ENCODE data around the gene NT5M. TPM values are rescaled to one million over a fixed set of nuclear protein-coding genes. Genes with fewer than 3 reads are reported as not detected.
A peak's percentile ranks its signal among the peaks of the same experiment; 100 is the strongest.

The NT5M gene
- polyA plus RNA-seq, 2 of the 4 experiments (the other 2 are of a cell fraction) = 5.3 to 5.9 TPM

DNA sequence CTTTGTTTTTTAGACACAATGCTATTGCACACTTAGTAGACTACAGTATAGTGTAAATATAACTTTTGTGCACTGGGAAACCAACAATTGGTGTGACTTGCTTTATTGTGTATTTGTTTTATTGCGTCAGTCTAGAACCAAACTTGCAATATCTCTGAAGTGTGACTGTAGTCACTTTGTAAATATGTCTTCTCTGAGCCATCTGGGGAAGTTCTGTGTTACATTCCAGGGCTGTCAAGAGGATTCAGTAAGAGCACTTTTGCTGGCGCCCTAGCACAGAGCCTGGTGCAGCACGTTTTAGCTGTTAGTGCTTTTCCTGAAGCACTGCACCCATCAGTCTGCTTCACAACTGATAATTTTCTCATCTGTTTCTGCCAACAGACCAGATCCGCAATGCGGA, 73.2 kb downstream of the NT5M start:
- no peak for FAIRE-seq
- H3K9me3 ChIP-seq = no peaks in the 10 kb centered on the region
- H3K27ac ChIP-seq = no peak overlapping the region
- ChIA-PET CTCF (interaction anchor here (0.8 to 14.5 kb wide), 3 partner anchors 11 to 121 kb away, joined by 3 to 149 read pairs (median 11); no protein-coding TSS in a partner anchor), POLR2A (no interaction called here)
- H3K4me1 ChIP-seq = peaks cover 9% of the 10 kb centered on the region; the same call in 2 of the 3 replicates
- TF ChIP-seq, protein P1, sequence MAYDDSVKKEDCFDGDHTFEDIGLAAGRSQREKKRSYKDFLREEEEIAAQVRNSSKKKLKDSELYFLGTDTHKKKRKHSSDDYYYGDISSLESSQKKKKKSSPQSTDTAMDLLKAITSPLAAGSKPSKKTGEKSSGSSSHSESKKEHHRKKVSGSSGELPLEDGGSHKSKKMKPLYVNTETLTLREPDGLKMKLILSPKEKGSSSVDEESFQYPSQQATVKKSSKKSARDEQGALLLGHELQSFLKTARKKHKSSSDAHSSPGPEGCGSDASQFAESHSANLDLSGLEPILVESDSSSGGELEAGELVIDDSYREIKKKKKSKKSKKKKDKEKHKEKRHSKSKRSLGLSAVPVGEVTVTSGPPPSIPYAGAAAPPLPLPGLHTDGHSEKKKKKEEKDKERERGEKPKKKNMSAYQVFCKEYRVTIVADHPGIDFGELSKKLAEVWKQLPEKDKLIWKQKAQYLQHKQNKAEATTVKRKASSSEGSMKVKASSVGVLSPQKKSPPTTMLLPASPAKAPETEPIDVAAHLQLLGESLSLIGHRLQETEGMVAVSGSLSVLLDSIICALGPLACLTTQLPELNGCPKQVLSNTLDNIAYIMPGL (CRISPR knock-in tag; IDR thresholded peaks at IDR 0.05; ENCODE audit: borderline replicate concordance) = no peak
- TF ChIP-seq, protein P2, sequence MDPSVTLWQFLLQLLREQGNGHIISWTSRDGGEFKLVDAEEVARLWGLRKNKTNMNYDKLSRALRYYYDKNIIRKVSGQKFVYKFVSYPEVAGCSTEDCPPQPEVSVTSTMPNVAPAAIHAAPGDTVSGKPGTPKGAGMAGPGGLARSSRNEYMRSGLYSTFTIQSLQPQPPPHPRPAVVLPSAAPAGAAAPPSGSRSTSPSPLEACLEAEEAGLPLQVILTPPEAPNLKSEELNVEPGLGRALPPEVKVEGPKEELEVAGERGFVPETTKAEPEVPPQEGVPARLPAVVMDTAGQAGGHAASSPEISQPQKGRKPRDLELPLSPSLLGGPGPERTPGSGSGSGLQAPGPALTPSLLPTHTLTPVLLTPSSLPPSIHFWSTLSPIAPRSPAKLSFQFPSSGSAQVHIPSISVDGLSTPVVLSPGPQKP (IDR thresholded peaks at IDR 0.05; ENCODE audit: low read depth, low read length) = no peak
- TF ChIP-seq RNF2 (IDR thresholded peaks at IDR 0.05; ENCODE audit: borderline replicate concordance, low read depth) = no peak
- TF ChIP-seq NR3C1 (IDR thresholded peaks at IDR 0.05) = no peak
- TF ChIP-seq HDAC2 (IDR thresholded peaks at IDR 0.05) = no peak
- TF ChIP-seq, protein P3, sequence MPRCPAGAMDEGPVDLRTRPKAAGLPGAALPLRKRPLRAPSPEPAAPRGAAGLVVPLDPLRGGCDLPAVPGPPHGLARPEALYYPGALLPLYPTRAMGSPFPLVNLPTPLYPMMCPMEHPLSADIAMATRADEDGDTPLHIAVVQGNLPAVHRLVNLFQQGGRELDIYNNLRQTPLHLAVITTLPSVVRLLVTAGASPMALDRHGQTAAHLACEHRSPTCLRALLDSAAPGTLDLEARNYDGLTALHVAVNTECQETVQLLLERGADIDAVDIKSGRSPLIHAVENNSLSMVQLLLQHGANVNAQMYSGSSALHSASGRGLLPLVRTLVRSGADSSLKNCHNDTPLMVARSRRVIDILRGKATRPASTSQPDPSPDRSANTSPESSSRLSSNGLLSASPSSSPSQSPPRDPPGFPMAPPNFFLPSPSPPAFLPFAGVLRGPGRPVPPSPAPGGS (IDR thresholded peaks at IDR 0.05) = no peak
- TF ChIP-seq CHD4 (IDR thresholded peaks at IDR 0.05; ENCODE audit: borderline replicate concordance) = no peak
- no peak for TF ChIP-seq FOSL2 (IDR thresholded peaks at IDR 0.05)
- no peak for TF ChIP-seq FOSL2 (CRISPR knock-in tag; IDR thresholded peaks at IDR 0.05)
- no peak for TF ChIP-seq EHF (CRISPR knock-in tag; IDR thresholded peaks at IDR 0.05)
- no peak for TF ChIP-seq MAZ (IDR thresholded peaks at IDR 0.05; ENCODE audit: borderline replicate concordance, low read depth, low read length)
- no peak for TF ChIP-seq POLR2AphosphoS2 (conservative IDR thresholded peaks at IDR 0.05; ENCODE audit: low read length)
- TF ChIP-seq, protein P4, sequence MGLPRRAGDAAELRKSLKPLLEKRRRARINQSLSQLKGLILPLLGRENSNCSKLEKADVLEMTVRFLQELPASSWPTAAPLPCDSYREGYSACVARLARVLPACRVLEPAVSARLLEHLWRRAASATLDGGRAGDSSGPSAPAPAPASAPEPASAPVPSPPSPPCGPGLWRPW (IDR thresholded peaks at IDR 0.05) = no peak
- TF ChIP-seq, protein P5, sequence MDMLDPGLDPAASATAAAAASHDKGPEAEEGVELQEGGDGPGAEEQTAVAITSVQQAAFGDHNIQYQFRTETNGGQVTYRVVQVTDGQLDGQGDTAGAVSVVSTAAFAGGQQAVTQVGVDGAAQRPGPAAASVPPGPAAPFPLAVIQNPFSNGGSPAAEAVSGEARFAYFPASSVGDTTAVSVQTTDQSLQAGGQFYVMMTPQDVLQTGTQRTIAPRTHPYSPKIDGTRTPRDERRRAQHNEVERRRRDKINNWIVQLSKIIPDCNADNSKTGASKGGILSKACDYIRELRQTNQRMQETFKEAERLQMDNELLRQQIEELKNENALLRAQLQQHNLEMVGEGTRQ (IDR thresholded peaks at IDR 0.05) = no peak
- no peak for TF ChIP-seq JUNB (IDR thresholded peaks at IDR 0.05)
- WGBS (ENCODE audit: missing lambda C conversion rate) = 61% methylated on average over 5 of the region's 5 CpGs
- no peak for DNase-seq (ENCODE audit: low read depth in 1 of 2, low spot score in 1 of 2)
- no peak overlapping the region for H3K4me3 ChIP-seq
- peak overlapping the region; percentile 29; the same call in 1 of the 3 replicates for H3K4me2 ChIP-seq
- ATAC-seq = peak in 1 of 2 experiments; percentile 24; a peak in 1 of 6 replicates

DNA sequence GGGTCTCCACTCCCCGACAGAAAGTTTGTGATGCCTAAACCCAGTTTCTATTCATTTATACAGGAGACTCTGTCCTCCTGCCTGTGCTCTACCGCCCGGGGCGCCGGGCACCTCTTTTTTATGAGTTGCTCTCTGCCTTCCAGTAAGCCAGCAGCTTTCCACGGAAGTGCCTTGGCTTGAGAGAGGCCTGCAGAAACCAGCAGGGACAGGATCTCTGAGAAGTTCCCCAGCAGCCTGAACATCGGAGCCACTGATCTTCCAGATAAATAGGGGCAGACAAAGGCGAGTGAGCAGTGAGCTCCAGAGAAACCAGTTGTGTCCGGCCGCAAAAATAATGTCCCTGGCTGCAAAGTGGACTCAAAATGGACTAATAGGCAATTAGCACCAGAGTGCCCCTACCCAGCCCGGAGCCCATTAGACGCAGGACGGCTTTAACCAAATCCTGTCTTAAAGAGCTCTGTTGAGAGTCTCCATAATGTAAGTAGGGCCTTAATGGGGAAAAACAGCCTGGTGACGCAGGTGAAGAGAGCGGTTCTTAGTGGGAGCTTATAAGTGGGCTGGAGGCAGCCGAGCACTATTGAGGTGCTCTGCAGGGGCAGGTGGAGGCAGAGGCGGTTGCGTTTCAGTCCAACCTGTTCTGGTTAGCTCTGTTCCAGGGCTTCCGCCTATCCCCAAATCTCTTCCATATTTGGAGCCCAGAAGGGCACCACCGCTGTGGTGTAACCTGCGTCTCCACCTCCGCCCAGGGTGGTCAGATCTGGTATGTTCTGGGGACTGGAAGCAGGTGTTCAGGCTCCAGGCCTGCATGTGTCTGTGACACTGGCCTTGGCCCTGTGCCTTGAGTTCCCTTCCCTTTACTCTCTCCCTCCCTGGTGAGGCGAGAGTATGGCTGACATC, 74.1 kb downstream of the NT5M start:
- DNase-seq (ENCODE audit: low read depth in 1 of 2, low spot score in 1 of 2) (no peak), FAIRE-seq (no peak), ATAC-seq (no peak)
- no peaks in the 10 kb centered on the region for H3K9me3 ChIP-seq
- no peak overlapping the region for H3K4me2 ChIP-seq
- peaks cover 9% of the 10 kb centered on the region; the same call in 2 of the 3 replicates for H3K4me1 ChIP-seq
- TF ChIP-seq MAFK (IDR thresholded peaks at IDR 0.05; ENCODE audit: partially characterized antibody) (no peak), FOSL2 (IDR thresholded peaks at IDR 0.05) (no peak), FOSL2 (CRISPR knock-in tag; IDR thresholded peaks at IDR 0.05) (no peak), RAD21 (conservative IDR thresholded peaks at IDR 0.05 in 1 of 2, IDR thresholded peaks at IDR 0.05 in 1 of 2) (no peak), CHD4 (IDR thresholded peaks at IDR 0.05; ENCODE audit: borderline replicate concordance) (no peak), KDM5A (IDR thresholded peaks at IDR 0.05) (no peak), TFCP2L1 (CRISPR knock-in tag; IDR thresholded peaks at IDR 0.05) (no peak), ZC3H11A (IDR thresholded peaks at IDR 0.05) (no peak)
- TF ChIP-seq, protein P1 (CRISPR knock-in tag; IDR thresholded peaks at IDR 0.05; ENCODE audit: borderline replicate concordance) = no peak
- POLR2A ChIA-PET = interaction anchor here (0.6 kb wide), 1 partner anchor 60 kb away, joined by 3 read pairs; no protein-coding TSS in a partner anchor
- WGBS (ENCODE audit: missing lambda C conversion rate) = 91% methylated on average over 23 of the region's 23 CpGs
- no peak overlapping the region for H3K27ac ChIP-seq
- CTCF ChIA-PET = interaction anchor here (0.8 to 14.5 kb wide), 7 partner anchors 9 to 514 kb away, joined by 3 to 149 read pairs (median 8); partner anchors contain the start of gene RASD1
- no peak overlapping the region for H3K4me3 ChIP-seq
